ENCODE data around the gene AURKB. TPM values are rescaled to one million over a fixed set of nuclear protein-coding genes. Genes with fewer than 3 reads are reported as not detected.

AURKB gene
- total RNA-seq, 1 donor, result 3.6 TPM

DNA sequence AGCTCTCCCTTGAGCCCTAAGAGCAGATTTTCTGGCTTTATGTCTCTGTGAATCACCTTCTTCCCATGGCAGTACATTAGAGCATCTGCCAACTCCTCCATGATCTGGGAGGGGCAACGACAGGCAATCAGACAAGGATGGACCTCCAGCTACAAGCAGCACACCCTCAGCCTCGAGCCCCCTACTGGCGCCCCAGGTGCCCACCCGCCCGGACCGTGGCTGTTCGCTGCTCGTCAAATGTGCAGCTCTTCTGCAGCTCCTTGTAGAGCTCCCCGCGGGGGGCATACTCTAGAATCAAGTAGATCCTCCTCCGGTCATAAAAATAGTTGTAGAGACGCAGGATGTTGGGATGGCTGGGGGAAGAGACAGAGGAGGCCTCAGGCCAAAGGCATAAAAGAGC, 3.8 kb downstream of the AURKB start:
- Histone ChIP-seq H2AFZ (ENCODE audit: low read length) (no peak overlapping the region), H3K27ac (ENCODE audit: low read depth, low read length) (no peak overlapping the region), H3K79me2 (ENCODE audit: insufficient read depth, low read length) (peaks cover 29% of the 10 kb centered on the region), H4K20me1 (ENCODE audit: insufficient read depth, low read length) (no peaks in the 10 kb centered on the region), H3K4me2 (ENCODE audit: insufficient read depth, low read length) (no peak overlapping the region), H3K27me3 (ENCODE audit: insufficient read depth, low read length) (no peaks in the 10 kb centered on the region), H3K9me3 (ENCODE audit: low read depth, low read length) (no peaks in the 10 kb centered on the region), H3K36me3 (ENCODE audit: insufficient read depth, low read length) (peaks cover 11% of the 10 kb centered on the region), H3K4me3 (ENCODE audit: insufficient read depth, low read length) (no peak overlapping the region), H3K4me1 (ENCODE audit: insufficient read depth, low read length) (peaks cover 17% of the 10 kb centered on the region)
- DNase-seq (ENCODE audit: insufficient read length, low spot score, missing footprints), result no peak
- no peak for TF ChIP-seq CTCF (IDR thresholded peaks at IDR 0.05; ENCODE audit: extremely low read depth, low read depth, low read length)

GRCh38 chr17:8204761-8205555, 5.4 kb downstream of the AURKB start:
- H3K36me3 ChIP-seq (ENCODE audit: insufficient read depth, low read length), result peaks cover 11% of the 10 kb centered on the region
- H3K79me2 ChIP-seq (ENCODE audit: insufficient read depth, low read length), result peaks cover 29% of the 10 kb centered on the region
- H3K27ac ChIP-seq (ENCODE audit: low read depth, low read length), result no peak overlapping the region
- H4K20me1 ChIP-seq (ENCODE audit: insufficient read depth, low read length), result no peaks in the 10 kb centered on the region
- H3K27me3 ChIP-seq (ENCODE audit: insufficient read depth, low read length), result no peaks in the 10 kb centered on the region
- no peaks in the 10 kb centered on the region for H3K9me3 ChIP-seq (ENCODE audit: low read depth, low read length)
- H2AFZ ChIP-seq (ENCODE audit: low read length), result no peak overlapping the region
- no peak for TF ChIP-seq CTCF (IDR thresholded peaks at IDR 0.05; ENCODE audit: extremely low read depth, low read depth, low read length)
- no peak overlapping the region for H3K4me3 ChIP-seq (ENCODE audit: insufficient read depth, low read length)
- DNase-seq (ENCODE audit: insufficient read length, low spot score, missing footprints), result peak; percentile 65
- no peak overlapping the region for H3K4me2 ChIP-seq (ENCODE audit: insufficient read depth, low read length)
- H3K4me1 ChIP-seq (ENCODE audit: insufficient read depth, low read length), result peaks cover 15% of the 10 kb centered on the region

DNA sequence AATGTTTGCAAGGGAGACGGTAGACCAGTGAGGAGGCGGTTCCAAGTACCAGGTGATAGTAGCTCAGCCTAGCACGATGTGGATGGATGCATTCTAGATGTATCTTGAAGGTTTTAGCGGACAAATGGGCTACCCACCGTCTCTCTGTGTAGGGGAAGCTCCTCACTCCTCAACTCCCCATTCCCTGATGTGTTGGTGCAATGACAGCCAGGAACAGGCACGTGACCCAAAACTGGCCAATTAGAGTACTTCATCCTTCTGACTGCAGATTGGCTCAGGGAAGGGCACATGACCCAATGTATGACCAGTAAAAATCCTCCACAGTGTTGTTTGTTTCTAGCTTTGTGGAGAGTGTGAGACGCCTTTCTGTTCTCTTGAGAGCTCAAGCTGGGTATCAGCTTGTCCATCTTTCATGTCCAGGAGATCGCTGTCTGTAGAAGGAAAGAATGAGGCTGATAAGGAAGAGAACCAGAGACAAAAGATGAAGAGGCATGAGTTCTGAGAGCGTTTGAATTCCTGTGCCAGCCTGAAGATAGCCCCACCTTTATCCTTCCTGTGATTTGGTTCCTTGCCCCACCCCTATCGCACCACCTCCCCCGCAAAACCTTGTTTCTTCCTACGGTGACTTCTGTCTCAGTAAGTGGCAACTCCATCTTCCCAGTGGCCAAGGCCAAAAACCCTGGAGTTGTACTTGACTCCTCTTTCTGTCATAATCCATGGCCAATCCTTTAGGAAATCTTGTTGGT, 18.1 kb downstream of the AURKB start:
- Histone ChIP-seq H3K4me1 (ENCODE audit: insufficient read depth, low read length) (peaks cover 39% of the 10 kb centered on the region), H3K79me2 (ENCODE audit: insufficient read depth, low read length) (peaks cover 17% of the 10 kb centered on the region), H4K20me1 (ENCODE audit: insufficient read depth, low read length) (peaks cover 15% of the 10 kb centered on the region), H3K27ac (ENCODE audit: low read depth, low read length) (peak overlapping the region; percentile 41), H2AFZ (ENCODE audit: low read length) (peak overlapping the region; percentile 91), H3K4me2 (ENCODE audit: insufficient read depth, low read length) (peak overlapping the region; percentile 72), H3K4me3 (ENCODE audit: insufficient read depth, low read length) (peak overlapping the region; percentile 58), H3K27me3 (ENCODE audit: insufficient read depth, low read length) (no peaks in the 10 kb centered on the region), H3K36me3 (ENCODE audit: insufficient read depth, low read length) (no peaks in the 10 kb centered on the region), H3K9me3 (ENCODE audit: low read depth, low read length) (no peaks in the 10 kb centered on the region)
- peak; percentile 93 for DNase-seq (ENCODE audit: insufficient read length, low spot score, missing footprints)
- TF ChIP-seq CTCF (IDR thresholded peaks at IDR 0.05; ENCODE audit: extremely low read depth, low read depth, low read length), result no peak

- no peak overlapping the region for H3K27ac ChIP-seq (ENCODE audit: low read depth, low read length)
- H3K4me1 ChIP-seq (ENCODE audit: insufficient read depth, low read length), result peaks cover 40% of the 10 kb centered on the region
- no peaks in the 10 kb centered on the region for H3K9me3 ChIP-seq (ENCODE audit: low read depth, low read length)
- peaks cover 17% of the 10 kb centered on the region for H3K79me2 ChIP-seq (ENCODE audit: insufficient read depth, low read length)
- peak overlapping the region; percentile 75 for H3K4me2 ChIP-seq (ENCODE audit: insufficient read depth, low read length)
- TF ChIP-seq CTCF (IDR thresholded peaks at IDR 0.05; ENCODE audit: extremely low read depth, low read depth, low read length), result no peak
- H3K27me3 ChIP-seq (ENCODE audit: insufficient read depth, low read length), result no peaks in the 10 kb centered on the region
- peak overlapping the region; percentile 76 for H2AFZ ChIP-seq (ENCODE audit: low read length)
- no peaks in the 10 kb centered on the region for H3K36me3 ChIP-seq (ENCODE audit: insufficient read depth, low read length)
- DNase-seq (ENCODE audit: insufficient read length, low spot score, missing footprints), result peak; percentile 14
- peak overlapping the region; percentile 93 for H3K4me3 ChIP-seq (ENCODE audit: insufficient read depth, low read length)
- H4K20me1 ChIP-seq (ENCODE audit: insufficient read depth, low read length), result peaks cover 17% of the 10 kb centered on the region
Measured at GRCh38 chr17:8190506-8190905, 19.9 kb downstream of the AURKB start.
